Activated CD4-positive, alpha-beta T cell treated with anti-CD3 and anti-CD28 coated beads for 24 hours (primary cell): ENCODE measurements around the gene DDI2.
"Not testable (repeated sequence)": the region's sequence is repeated elsewhere in the genome, so short reads cannot be mapped to it uniquely, and the experiment has no call there.

ENCODE experiments used
- DNase-seq, 2 donors: peaks; one replicate each; pipeline ENCODE4 v3.0.0-alpha.2; 2020; ENCODE audit warnings: low read depth in 2 of 2

Gene DDI2

DNA sequence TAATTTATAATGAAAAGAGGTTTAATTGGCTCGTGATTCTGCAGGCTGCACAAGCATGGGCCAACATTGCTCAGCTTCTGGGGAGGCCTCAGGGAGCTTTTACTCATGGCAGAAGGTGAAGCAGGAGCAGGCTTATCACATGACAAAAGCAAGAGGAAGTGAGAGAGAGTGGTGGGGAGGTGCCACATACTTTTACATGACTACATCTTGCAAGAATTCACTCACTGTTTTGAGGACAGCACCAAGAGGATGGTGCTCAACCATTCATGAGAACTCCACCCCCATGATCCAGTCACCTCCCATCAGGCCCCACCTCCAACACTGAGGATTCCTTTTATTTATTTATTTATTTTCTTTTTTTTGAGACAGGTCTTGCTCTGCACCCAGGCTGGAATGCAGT lies 61.3 kb downstream of the DDI2 start:
- no peak for DNase-seq

DNA sequence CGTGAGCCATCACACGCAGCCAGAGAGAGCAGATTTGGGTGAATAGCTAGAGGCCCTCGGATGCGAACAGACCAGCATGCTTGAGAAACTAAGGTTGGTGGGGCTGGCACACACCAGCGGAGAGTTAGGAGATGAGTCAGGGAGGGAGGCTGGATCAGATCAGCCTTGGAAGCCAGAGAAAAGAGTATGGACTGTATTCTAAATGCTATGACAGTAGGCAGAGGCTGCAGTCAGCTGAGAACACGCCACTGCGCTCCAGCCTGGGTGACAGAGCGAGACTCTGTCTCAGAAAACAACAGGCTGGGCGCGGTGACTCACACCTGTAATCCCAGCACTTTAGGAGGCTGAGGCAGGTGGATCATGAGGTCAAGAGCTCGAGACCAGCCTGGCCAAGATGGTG lies 62.9 kb downstream of the DDI2 start:
- no peak for DNase-seq

DNA sequence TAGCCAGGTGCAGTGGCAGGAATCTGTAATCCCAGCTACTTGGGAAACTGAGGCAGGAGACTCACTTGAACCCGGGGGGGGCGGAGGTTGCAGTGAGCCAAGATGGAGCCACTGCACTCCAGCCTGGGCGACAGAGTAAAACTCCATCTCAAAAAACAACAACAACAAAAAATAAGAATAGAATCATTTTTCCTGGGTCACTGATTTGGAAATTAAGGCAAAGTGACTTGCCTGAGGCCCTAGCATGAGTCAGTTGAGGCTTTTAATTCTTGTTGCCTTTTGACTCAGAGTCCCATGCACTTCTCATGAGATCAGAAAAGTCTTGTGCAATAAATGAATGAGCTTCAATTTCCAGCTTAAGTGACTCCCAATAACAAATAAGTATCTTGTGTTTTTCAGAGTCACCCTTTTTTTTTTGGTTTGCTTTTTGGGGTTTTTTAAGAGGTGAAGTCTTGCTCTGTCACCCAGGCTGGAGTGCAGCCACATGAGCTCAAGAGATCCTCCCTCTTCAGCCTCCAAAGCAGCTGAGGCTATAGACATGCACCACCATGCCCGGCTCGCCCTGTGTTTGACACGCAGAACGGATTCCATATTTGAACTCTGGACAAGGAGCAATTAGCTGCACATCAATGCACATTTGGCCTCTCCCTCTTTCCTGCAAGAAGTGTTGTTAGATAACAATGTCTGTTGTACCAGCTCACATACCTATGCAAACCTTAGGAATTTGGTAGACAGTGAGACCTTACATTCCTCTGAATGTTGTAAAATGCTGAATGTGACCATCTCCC lies 63.5 kb downstream of the DDI2 start:
- no peak for DNase-seq

DNA sequence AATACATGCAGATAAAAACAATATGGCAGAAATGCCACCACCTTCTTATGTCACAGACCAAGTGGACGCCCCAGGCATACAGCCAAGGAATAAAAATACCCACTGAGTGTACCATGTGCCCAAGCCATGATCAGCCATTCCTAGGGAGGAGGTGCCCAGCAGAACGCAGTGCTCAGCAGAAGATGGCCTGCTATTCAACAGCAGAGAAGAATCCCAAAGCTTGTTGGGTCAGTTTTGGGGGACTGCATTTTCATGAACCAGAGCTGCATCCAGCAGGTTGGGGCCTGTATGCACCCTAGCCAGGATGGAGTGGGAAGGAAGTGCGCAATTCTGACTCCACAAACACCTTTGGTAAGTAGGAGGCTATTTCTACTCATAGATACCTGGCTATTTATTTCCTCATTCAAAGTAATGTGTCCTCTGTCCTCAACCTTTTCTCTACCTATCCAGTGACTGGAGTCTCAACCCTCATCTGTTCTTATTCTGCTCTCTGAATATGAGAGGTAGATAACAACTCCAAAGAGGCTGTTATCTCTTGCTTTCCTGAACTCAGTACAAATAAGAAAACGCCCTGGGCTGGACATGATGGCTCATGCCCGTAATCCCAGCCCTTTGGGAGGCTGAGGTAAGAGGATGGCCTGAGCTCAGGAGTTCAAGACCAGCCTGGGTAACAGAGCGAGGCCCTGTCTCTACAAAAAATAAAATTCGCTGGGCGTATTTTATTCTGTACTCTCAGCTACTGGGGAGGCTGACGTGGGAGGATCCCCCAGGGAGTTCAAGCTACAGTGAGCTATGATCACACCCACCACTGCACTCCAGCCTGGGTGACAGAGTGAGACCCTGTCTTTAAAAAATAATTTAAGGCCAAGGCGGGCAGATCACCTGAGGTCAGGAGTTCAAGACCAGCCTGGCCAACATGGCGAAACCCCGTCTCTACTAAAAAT lies 64.4 kb downstream of the DDI2 start:
- no peak for DNase-seq

DNA sequence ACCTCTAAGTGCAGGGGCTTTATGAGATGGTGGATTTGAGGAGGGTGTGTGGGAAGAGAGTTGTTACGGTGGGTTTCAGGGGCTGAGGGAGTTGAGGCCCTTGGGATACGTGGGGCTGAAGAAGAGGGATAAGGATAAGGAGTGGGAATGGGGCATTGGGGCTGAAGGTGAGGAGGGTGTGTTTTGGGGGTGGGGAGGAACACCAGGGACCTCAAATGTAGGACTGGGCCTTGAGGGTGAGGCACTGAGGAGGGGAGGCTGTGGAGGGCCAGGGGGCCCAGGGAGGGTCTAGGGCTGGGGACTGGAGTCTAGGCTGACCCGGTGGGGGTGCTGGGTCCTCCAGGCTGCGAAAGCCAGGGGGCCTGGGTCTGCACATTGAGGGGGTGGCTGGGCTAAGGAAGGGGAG lies 65.7 kb downstream of the DDI2 start:
- DNase-seq: no peak

DNA sequence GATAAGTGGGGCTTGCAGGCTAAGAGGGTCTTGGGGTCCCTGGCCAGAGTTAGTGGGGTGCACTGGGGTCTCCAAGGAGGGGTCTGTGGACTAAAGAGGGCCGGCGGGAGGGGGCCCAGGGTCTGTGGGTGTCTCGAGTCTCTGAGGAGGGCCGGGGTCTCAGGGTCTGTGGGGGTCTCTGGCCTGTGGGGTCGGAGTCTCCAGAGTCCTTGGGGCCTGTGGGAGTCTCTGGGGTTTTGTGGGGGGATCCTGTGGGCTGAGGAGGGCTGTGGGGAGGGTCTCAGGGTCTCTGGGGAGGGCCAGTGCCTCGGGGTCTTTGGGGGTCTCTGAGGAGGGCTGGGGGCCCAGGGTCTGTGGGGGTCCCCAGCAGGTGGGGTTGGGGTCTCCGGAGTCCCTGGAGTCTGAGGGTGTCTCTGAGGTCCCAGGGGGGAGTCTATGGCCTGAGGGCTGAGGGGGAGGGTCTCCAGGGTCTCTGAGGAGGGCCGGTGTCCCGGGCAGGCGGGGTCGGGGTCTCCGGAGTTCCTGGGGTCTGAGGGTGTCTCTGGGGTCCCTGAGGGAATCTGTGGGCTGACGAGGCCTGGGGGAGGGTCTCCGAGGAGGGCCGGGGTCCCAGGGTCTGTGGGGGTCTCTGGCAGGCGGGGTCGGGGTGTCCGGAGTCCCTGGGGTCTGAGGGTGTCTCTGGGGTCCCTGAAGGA lies 66.2 kb downstream of the DDI2 start:
- no peak for DNase-seq

DNA sequence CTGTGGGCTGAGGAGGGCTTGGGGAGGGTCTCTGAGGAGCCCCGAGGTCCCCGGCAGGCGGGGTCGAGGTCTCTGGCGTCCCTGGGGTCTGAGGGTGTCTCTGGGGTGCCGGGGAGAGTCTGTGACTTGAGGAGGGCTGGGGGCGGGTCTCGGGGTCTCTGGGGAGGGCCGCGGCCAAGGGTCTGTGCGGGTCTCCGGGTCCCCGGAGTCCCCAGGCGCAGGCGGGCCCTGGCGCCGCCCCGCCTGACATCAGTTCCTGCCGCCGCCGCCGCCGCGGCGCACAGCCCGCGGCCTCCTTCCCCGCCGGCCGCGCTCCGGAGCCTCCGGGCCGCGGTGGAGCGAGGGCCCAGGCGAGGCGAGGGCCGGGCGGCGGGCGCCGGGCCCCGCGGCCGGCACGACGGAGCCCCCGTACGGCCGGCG lies 66.8 kb downstream of the DDI2 start, which contains the start of gene PLEKHM2:
Gene PLEKHM2, plus strand, starts transcription at position 279 of the 420 bp plus-strand sequence. CDS start 239 bp downstream, outside the sequence.
- DNase-seq: peak; percentile 16 to 28

DNA sequence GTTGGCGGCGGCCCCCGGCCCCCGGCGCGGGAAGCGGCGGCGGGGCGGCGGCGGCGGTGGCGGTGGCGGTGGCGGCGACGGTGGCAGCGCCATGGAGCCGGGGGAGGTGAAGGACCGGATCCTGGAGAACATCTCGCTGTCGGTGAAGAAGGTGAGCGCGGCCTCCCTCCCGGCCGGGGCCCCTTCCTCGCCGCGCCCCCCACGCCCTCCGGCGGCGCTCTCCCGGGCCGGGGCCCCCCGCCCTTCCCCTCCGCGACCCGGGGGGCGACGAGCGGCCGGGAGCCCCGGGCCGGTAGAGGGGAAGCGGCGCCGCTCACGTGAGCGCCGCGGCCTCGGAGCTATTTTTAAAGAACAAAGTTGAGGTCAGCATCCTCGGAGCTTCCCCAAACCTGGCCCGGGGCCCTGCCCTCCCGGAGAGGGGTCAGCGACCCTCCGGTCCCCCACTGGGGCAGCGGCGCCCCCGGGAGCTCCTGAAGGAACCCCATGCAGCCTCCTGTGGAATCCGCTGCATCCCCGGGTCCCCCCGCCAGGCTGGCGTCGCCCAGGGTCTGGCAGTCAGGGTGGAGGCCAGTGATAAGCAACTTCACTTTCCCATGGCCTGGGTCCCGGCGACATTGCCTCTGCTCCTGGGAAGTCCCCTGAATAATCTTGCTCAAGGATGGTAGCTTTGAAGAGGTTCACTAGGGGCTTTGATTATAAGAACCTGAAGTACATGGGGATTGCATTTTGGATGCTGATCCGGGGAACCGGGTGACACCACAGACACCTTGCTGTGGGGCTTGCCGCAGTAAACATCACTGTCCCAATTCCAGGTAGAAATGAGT lies 67.4 kb downstream of the DDI2 start:
- DNase-seq: no peak

DNA sequence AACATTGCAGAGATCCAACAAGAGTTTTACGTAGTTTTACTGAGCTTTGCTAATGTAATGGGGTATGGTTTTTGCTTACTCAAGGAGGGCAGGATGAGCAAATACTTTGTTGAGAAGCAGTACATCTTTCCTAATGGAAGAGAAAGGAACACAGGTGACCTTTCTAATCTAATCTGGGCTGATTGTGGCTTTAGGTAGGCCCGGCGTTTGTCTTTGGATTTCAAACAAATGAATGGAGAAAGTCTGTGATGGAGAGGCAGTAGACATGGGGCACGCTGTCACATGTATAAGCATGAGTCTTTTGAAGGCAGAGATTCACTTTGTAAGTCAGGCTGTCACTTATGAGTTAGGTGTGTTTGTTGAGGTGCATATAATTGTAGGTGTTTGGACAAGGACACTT lies 68.6 kb downstream of the DDI2 start:
- no peak for DNase-seq

DNA sequence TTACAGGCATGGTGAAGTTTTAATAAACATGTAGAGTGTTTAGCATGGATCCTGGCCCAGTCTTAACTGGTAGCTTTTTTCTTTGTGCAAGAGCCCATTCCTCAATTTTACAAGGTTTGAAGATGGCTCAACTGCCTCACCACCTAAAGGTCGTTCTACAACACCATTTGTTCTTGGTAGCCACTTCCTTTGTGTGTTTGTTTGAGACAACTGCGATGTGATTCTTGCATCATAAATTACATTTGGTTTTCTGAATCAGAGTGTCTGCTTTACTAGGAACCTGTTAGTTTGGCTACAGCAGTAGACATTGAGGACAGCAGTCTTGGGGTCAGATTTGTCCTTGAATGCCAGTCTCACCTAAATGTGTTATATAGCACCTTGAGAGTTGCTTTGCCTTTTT lies 70.2 kb downstream of the DDI2 start:
- no peak for DNase-seq

DNA sequence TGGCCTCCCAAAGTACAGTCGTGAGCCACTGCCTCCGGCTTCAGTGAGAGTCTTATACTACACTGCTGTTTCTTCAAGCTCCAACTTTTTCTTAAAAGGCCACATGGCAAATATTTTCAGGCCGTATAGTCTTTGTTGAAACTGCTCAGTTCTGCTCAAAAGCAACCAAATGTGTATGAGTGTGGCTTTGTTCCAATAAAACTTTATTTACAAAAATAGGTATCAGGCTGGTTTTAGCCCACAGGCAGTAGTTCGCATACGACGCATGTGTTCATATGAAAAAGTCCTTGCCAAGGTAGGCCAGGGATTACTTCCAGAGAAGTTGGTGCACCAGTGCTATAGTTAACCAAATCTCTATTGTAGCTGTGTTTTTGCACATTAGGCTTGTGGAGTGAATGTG lies 73.1 kb downstream of the DDI2 start:
- DNase-seq: no peak

DNA sequence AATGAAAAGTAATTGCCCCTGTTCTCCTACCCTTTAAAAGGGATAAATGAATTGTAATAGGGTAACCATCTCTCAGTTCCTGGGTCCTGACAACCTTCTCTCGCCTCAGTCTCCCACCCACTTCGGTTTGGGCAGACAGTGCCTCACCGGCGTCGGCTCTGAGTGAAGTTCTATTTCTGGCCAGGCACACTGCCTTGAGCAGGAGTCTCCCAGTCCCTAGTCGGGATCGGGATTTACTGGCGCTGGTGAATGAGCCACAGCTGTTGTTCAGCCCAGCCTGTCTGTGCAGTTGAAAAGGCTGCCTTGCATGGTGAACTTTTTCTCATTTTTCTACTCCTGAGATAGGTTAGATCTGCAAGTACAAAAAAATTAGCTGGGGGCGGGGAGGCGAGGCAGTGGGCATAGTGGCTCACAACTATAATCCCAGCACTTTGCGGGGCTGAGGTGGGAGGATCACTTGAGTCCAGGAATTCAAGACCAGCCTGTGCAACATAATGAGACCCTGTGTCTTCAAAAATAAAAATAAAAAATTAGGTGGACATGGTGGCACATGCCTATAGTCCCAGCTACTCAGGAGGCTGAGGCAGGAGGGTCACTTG lies 74.3 kb downstream of the DDI2 start:
- no peak for DNase-seq

DNA sequence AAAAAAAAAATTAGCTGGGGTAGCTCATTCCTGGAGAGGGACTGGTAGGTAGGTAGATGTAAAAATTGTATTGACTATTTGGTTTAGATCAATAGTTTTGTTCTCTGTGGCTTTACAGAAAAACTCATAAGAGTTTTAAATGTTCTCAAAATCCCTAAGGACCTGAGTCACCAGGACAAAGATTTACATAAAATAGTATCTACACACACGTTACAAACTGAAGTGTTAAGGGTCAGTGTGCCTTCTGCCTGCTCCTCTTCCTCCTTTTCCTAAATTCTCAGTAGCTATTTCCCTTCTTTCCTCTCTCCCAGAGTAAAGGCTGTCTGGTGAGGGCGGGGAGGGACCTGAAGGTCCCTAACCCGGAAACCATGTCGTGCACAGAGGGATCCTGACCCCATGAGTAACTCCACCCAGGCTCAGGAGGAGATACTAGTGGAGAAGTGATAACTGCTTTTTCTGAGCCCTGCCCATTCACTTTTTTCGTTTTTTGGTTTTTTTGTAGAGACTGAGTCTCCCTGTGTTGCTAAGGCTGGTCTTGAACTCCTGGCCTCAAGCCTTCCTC lies 74.9 kb downstream of the DDI2 start:
- DNase-seq: no peak

DNA sequence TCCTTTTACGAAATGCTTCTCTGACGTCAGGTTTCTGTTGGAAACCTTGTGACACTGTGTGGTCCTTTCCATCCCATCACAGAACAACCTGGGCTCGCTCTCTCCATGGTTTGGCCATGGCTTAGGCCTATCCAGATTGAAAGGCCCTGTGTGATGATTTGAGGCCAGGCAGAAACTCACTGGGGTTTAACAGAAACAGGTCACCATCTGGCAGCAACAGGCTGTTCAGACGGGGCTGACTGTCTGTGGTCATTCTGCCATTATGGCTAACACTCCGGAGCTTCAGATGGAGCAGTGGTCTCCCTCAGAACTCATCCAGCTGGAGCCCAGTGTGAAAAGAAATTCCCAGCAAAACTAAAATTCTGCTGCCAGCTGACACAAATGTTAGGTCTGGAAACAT lies 76.1 kb downstream of the DDI2 start:
- no peak for DNase-seq

DNA sequence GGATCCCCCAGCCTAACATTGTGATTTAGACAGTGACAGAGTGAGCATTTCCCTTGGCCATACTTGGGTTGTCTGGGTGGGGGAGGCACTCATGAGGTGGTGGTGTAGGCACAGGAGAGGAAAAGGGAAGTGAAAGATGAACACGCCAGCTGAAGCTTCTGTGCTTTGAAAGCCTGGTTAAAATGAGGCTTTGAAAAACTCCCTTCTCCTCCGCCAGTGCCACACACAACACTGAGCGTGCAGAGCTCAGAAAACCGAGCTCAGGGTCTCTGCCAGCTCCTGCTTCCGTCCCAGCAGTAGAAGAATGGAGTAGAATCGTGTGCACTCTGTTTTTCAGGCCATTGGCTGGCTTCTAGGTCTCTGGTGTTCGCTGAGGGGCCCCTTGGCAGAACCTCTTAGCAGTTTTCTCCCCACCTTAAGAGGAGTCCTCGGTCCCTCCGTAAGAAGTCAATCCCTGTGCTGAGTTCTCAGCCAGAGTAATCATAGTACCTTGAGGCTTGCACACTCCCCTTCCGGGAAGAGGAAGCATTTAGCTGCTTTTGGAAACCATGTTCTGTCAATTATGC lies 79.8 kb downstream of the DDI2 start:
- no peak for DNase-seq

DNA sequence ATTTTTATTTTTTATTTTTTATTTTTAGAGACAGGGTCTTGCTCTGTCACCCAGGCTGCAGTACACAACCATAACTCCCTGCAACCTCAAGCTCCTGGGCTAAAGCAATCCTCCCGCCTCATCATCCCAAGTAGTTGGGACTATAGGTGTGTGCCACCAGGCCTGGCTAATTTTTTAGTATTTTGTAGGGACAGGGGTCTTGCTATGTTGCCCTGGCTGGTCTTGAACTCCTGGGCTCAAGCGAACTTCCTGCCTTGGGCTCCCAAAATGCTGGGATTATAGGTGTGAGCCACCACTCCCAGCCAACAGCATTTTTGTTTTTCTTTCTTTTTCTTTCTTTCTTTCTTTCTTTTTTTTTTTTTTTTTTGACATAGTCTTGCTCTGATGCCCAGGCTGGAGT lies 80.9 kb downstream of the DDI2 start:
- DNase-seq: no peak

DNA sequence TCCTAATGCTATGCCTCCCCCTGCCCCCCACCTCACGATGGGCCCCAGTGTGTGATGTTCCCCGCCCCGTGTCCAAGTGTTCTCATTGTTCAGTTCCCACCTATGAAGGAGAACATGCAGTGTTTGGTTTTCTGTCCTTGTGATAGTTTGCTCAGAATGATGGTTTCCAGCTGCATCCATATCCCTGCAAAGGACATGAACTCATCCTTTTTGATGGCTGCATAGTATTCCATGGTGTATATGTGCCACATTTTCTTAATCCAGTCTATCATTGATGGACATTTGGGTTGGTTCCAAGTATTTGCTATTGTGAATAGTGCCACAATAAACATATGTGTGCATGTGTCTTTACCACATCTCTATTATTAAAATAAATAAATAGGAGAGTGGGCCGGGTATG lies 82.1 kb downstream of the DDI2 start:
- not testable (repeated sequence) for DNase-seq

DNA sequence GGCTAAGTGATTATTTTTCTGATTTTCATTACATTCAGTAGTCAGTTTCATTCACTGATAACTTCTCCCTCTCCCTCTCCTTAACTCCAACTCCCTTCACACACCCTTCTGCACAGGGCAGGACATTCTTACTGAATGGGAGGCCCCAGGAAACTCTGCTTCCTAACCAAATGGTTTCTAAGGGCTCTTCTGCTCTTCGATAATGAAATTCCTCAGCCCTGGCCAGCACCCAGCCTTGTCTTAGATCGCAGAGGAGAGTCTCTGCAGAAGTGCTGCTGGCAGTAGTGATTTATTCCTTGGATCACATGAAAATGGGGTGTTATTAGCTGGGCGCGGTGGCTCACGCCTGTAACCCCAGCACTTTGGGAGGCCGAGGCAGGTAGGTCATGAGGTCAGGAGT lies 83.2 kb downstream of the DDI2 start:
- no peak for DNase-seq

DNA sequence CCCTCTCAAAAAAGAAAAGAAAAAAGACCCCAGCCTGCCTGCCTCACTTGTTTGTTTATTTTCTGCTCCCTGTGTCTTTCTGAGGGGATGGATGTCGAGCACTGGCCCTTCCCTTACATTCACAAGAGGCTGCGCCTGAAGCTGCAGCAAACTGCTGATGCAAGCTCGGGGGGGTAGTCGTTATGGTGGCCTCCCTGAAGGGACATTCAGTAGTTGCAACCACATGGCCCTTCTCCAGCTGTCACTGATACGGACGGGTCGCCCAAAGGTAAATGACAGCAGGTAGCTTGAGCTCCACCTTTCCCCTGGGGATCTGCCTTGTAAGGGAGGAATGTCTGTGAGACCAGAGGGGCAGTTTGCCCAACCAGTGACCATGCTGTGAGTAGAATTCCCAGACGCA lies 84.5 kb downstream of the DDI2 start:
- DNase-seq: no peak
